Caco-2 (cell line): Measurements from ENCODE around the gene RAB36. TPM values are rescaled to one million over a fixed set of nuclear protein-coding genes. Genes with fewer than 3 reads are reported as not detected.

Experiments
- BruUV-seq: library from RNA; stranded (reverse); fragments of 400-500 nt; replicated peaks from 2 replicates; lab custom pipeline; 2021; lab: Mats Ljungman, UMichigan
- CTCF ChIA-PET: fragments of 300-600 bp; sonication (Branson Sonifier 250); formaldehyde crosslinking; loops from one replicate; lab custom pipeline; 2022; ENCODE audit warnings: antibody characterized with exemption; lab: Charles Lee
- POLR2A ChIA-PET: fragments of 300-600 bp; sonication (Branson Sonifier 250); formaldehyde crosslinking; loops from one replicate; lab custom pipeline; 2022; ENCODE audit warnings: antibody characterized with exemption; lab: Charles Lee
- DNase-seq, 2 experiments: peaks; one replicate each; pipeline versions ENCODE4 v3.0.0 to v3.0.0-alpha.2; 2020 to 2022
- H3K27me3 ChIP-seq: replicated peaks from 2 replicates; pipeline ENCODE4 v1.6.0; 2011; ENCODE audit warnings: low read length; ENCODE audit not compliant: control insufficient read depth, insufficient read depth
- H3K36me3 ChIP-seq: 2 replicates; pipeline ENCODE4 v1.5.1; 2011; ENCODE audit warnings: low read length; ENCODE audit not compliant: control insufficient read depth, insufficient read depth
- H3K4me1 ChIP-seq: fragments of 250-450 bp; sonication (Bioruptor Pico); 2 replicates; pipeline ENCODE4 v1.5.1; 2020; ENCODE audit warnings: mild to moderate bottlenecking
- H3K4me3 ChIP-seq: 2 replicates; pipeline ENCODE4 v1.5.1; 2011; ENCODE audit warnings: low read depth, mild to moderate bottlenecking, control low read depth, low read length
- H3K9me3 ChIP-seq: fragments of 250-450 bp; sonication (Bioruptor Pico); 2 replicates; pipeline ENCODE4 v1.5.1; 2020; ENCODE audit warnings: mild to moderate bottlenecking, moderate library complexity
- H3K27ac Mint-ChIP-seq: one replicate; pipeline ENCODE4 v1.8.0; 2022; ENCODE audit warnings: mixed read lengths; ENCODE audit not compliant: unreplicated experiment
- H3K27me3 Mint-ChIP-seq: one replicate; pipeline ENCODE4 v1.8.0; 2022; ENCODE audit warnings: mixed read lengths; ENCODE audit not compliant: insufficient read depth, unreplicated experiment
- H3K36me3 Mint-ChIP-seq: one replicate; pipeline ENCODE4 v1.8.0; 2022; ENCODE audit warnings: mild to moderate bottlenecking, mixed read lengths; ENCODE audit not compliant: insufficient read depth, unreplicated experiment
- H3K4me1 Mint-ChIP-seq: one replicate; pipeline ENCODE4 v1.8.0; 2022; ENCODE audit warnings: low read depth, mixed read lengths; ENCODE audit not compliant: unreplicated experiment
- H3K4me3 Mint-ChIP-seq: one replicate; pipeline ENCODE4 v1.8.0; 2022; ENCODE audit warnings: mild to moderate bottlenecking, moderate library complexity, mixed read lengths; ENCODE audit not compliant: unreplicated experiment
- H3K9me3 Mint-ChIP-seq: one replicate; pipeline ENCODE4 v1.8.0; 2022; ENCODE audit warnings: mixed read lengths; ENCODE audit not compliant: unreplicated experiment
- intact Hi-C: fragments of 100-400 bp; cut with micrococcal nuclease; formaldehyde crosslinking; loops from one replicate; pipeline ENCODE4 v1.10.0; 2022; ENCODE audit not compliant: unreplicated experiment
- total RNA-seq: library from RNA; stranded (reverse); gene quantifications from 2 replicates; pipeline ENCODE4 v1.2.3, GENCODE V29; 2022
- TF ChIP-seq, protein P1 (sequence below), 2 experiments: fragments of 200-600 bp in 1 of 2; IDR thresholded peaks; 1 replicate in 1 of 2; 2 replicates in 1 of 2; pipeline versions ENCODE4 v1.5.1 to v1.8.0; 2011 to 2022; ENCODE audit warnings: antibody characterized with exemption in 1 of 2, control low read depth in 1 of 2, inconsistent platforms in 1 of 2, low read depth in 1 of 2, low read length in 1 of 2, mild to moderate bottlenecking in 1 of 2, moderate library complexity in 1 of 2; ENCODE audit not compliant: insufficient read depth in 1 of 2, severe bottlenecking in 1 of 2, unreplicated experiment in 1 of 2

RAB36 gene
- total RNA-seq, 1 experiment from 2014 or later, result 0.52 TPM

DNA sequence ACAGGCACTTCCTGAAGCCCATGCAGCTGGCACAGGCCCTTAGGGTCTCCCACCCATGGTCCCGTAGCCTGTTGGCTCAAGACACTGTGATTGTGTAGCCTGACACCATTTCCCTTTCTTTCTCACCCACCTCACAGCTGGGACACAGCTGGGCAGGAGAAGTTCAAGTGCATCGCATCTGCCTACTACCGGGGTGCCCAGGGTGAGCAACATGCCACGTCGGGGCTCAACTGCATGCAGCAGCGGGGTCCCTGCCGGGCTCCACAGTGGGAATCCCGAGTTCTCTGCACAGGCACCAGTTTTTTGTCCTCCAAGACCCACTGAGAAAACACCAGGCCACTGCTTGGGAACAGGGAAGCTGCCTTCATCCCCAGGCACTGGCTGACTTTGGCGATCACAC is 10.6 kb downstream of the RAB36 start:
- H3K4me1 ChIP-seq, result peaks cover 41% of the 10 kb centered on the region
- H3K27ac Mint-ChIP-seq, result peak overlapping the region; percentile 96
- peaks cover 14% of the 10 kb centered on the region for H3K4me1 Mint-ChIP-seq
- H3K9me3 Mint-ChIP-seq, result no peaks in the 10 kb centered on the region
- H3K4me3 ChIP-seq, result no peak overlapping the region
- TF ChIP-seq, protein P1, sequence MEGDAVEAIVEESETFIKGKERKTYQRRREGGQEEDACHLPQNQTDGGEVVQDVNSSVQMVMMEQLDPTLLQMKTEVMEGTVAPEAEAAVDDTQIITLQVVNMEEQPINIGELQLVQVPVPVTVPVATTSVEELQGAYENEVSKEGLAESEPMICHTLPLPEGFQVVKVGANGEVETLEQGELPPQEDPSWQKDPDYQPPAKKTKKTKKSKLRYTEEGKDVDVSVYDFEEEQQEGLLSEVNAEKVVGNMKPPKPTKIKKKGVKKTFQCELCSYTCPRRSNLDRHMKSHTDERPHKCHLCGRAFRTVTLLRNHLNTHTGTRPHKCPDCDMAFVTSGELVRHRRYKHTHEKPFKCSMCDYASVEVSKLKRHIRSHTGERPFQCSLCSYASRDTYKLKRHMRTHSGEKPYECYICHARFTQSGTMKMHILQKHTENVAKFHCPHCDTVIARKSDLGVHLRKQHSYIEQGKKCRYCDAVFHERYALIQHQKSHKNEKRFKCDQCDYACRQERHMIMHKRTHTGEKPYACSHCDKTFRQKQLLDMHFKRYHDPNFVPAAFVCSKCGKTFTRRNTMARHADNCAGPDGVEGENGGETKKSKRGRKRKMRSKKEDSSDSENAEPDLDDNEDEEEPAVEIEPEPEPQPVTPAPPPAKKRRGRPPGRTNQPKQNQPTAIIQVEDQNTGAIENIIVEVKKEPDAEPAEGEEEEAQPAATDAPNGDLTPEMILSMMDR (IDR thresholded peaks at IDR 0.05; ENCODE audit: insufficient read depth in 1 of 2, low read depth in 1 of 2, low read length in 1 of 2, severe bottlenecking in 1 of 2, unreplicated experiment in 1 of 2), result no peak
- H3K36me3 Mint-ChIP-seq, result peaks cover 6% of the 10 kb centered on the region
- POLR2A ChIA-PET, result no interaction called here
- CTCF ChIA-PET, result interaction anchor here (1.3 to 2.0 kb wide), 2 partner anchors 9 to 126 kb away, joined by 8 to 12 read pairs; no protein-coding TSS in a partner anchor
- H3K27me3 ChIP-seq, result no peaks in the 10 kb centered on the region
- peak overlapping the region; percentile 11 for H3K4me3 Mint-ChIP-seq
- no peak for DNase-seq
- intact Hi-C loops, result no loop called here
- BruUV-seq, result no TSS peak
- no peaks in the 10 kb centered on the region for H3K9me3 ChIP-seq
- H3K27me3 Mint-ChIP-seq, result no peaks in the 10 kb centered on the region
- no peaks in the 10 kb centered on the region for H3K36me3 ChIP-seq

DNA sequence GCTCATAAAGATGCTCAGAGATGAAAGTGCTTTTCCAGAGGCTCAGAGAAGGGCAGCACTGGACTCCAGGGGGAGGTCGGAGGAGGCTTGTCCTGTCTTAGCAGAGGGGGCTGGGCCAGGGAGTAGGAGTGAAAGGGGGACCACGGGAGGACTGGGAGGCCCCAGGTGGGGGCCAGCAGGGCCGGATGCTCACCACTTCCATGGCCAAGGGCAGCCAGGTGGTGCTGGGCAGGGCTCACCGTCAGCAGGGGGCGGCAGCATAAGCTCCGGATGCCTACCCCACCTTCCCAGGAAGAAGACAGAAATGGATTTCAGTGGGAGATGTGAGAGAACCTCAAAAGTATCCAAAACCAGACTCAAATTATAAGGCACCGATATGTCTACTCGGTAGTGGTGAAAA is 11.0 kb downstream of the RAB36 start:
- peaks cover 41% of the 10 kb centered on the region for H3K4me1 ChIP-seq
- no peaks in the 10 kb centered on the region for H3K27me3 ChIP-seq
- intact Hi-C loops, result no loop called here
- H3K4me3 ChIP-seq, result no peak overlapping the region
- no TSS peak for BruUV-seq
- peaks cover 14% of the 10 kb centered on the region for H3K4me1 Mint-ChIP-seq
- CTCF ChIA-PET, result interaction anchor here (0.6 to 2.0 kb wide), 5 partner anchors 9 to 308 kb away, joined by 3 to 12 read pairs (median 4); no protein-coding TSS in a partner anchor
- H3K27ac Mint-ChIP-seq, result peak overlapping the region; percentile 96
- H3K9me3 Mint-ChIP-seq, result no peaks in the 10 kb centered on the region
- no peaks in the 10 kb centered on the region for H3K36me3 ChIP-seq
- no peak for DNase-seq
- POLR2A ChIA-PET, result no interaction called here
- H3K4me3 Mint-ChIP-seq, result no peak overlapping the region
- TF ChIP-seq, protein P1 (IDR thresholded peaks at IDR 0.05; ENCODE audit: insufficient read depth in 1 of 2, low read depth in 1 of 2, low read length in 1 of 2, severe bottlenecking in 1 of 2, unreplicated experiment in 1 of 2), result peak in 1 of 2 experiments; percentile 20
- H3K9me3 ChIP-seq, result no peaks in the 10 kb centered on the region
- peaks cover 6% of the 10 kb centered on the region for H3K36me3 Mint-ChIP-seq
- H3K27me3 Mint-ChIP-seq, result no peaks in the 10 kb centered on the region

GRCh38 chr22:23157560-23158515 is 12.6 kb downstream of the RAB36 start:
- intact Hi-C loops, result loop anchor here (1.0 kb wide), 1 partner anchor 16 kb away; no protein-coding TSS in a partner anchor
- TF ChIP-seq, protein P1 (IDR thresholded peaks at IDR 0.05; ENCODE audit: insufficient read depth in 1 of 2, low read depth in 1 of 2, low read length in 1 of 2, severe bottlenecking in 1 of 2, unreplicated experiment in 1 of 2), result no peak
- peaks cover 11% of the 10 kb centered on the region for H3K4me1 Mint-ChIP-seq
- peak overlapping the region; percentile 96 for H3K27ac Mint-ChIP-seq
- no peaks in the 10 kb centered on the region for H3K27me3 ChIP-seq
- no peaks in the 10 kb centered on the region for H3K9me3 Mint-ChIP-seq
- POLR2A ChIA-PET, result no interaction called here
- no TSS peak for BruUV-seq
- CTCF ChIA-PET, result interaction anchor here (0.6 to 2.0 kb wide), 7 partner anchors 11 to 370 kb away, joined by 3 to 12 read pairs (median 5); no protein-coding TSS in a partner anchor
- H3K36me3 ChIP-seq, result no peaks in the 10 kb centered on the region
- peaks cover 29% of the 10 kb centered on the region for H3K4me1 ChIP-seq
- H3K27me3 Mint-ChIP-seq, result no peaks in the 10 kb centered on the region
- no peak overlapping the region for H3K4me3 ChIP-seq
- no peaks in the 10 kb centered on the region for H3K9me3 ChIP-seq
- H3K36me3 Mint-ChIP-seq, result peaks cover 6% of the 10 kb centered on the region
- peak overlapping the region; percentile 56 for H3K4me3 Mint-ChIP-seq
- DNase-seq, result no peak
